K562 (cell line): ENCODE results near the gene DCUN1D3.

Source experiments
- ATF7 ChIP-seq: fragments of 450-650 bp; IDR thresholded peaks from 2 replicates; pipeline ENCODE4 v1.7.1; 2014; ENCODE audit warnings: mild to moderate bottlenecking, moderate library complexity
- JUN ChIP-seq, 2 experiments: sonication (generic) in 1 of 2; formaldehyde crosslinking in 1 of 2; IDR thresholded peaks; 2 replicates each; pipeline versions ENCODE4 v1.6.1 to v1.8.0; 2012 to 2022; ENCODE audit warnings: borderline replicate concordance in 2 of 2, mild to moderate bottlenecking in 2 of 2, improper control_type of control experiment in 1 of 2, low read depth in 1 of 2, low read length in 1 of 2, missing genetic modification reagents in 1 of 2
- POLR2A ChIP-seq: fragments of 450-650 bp; conservative IDR thresholded peaks from 2 replicates; pipeline ENCODE4 v1.6.1; 2016
- ZNF584 ChIP-seq: fragments of 200-800 bp; sonication (Bioruptor generic); IDR thresholded peaks from 2 replicates; pipeline ENCODE4 v1.6.1; 2016; ENCODE audit warnings: low read depth, mild to moderate bottlenecking, missing genetic modification characterization, missing compliant biosample characterization

DNA sequence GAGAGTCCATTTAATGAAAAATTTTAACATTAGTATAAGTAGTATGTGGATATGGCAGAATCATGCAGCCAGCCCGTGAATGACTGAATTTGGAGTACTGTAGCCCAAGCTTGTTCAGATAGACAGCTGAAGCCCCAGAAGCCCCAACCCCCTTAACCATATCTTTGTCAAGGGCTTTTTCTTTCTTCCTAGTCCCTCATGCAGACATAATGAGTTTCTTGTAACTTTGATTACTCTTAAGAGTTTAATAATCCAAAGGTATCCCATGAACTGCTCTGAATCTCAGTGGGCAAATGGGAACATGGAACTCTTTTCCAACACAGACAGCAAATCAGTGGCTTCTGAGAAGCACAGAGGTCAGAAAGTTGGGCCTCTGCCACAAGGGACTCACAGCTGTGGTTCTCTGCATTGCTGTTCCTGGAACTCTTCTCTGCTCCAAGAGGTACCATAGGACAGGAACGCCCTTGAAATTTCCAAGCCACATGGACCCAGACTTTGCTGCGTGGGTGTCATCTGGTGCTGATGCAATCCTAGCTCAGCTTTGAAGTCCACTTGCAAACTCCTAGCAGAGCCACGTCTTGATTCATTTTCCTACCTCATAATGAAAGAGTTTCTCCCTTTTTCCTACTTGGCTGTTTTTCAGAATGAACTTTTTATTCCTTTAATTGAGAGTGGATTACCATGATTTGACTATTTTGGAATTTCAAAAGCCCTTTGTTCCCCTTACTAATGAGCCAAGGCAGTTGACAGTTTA lies 18.5 kb upstream of the DCUN1D3 start:
- TF ChIP-seq POLR2A, result no peak
- TF ChIP-seq JUN (IDR thresholded peaks at IDR 0.05; ENCODE audit: borderline replicate concordance, low read depth, low read length), result peak; percentile 82
- TF ChIP-seq JUN (CRISPR knock-in tag; IDR thresholded peaks at IDR 0.05; ENCODE audit: borderline replicate concordance), result no peak
- peak; percentile 55; the same call in 1 of the 2 replicates for TF ChIP-seq ZNF584 (CRISPR knock-in tag)
- TF ChIP-seq ATF7, result peak; percentile 92
